NCI-H345 (cell line): ENCODE measurements around the gene TMPRSS13.
A peak's percentile ranks its signal among the peaks of the same experiment; 100 is the strongest.
"Not testable (repeated sequence)": the region's sequence is repeated elsewhere in the genome, so short reads cannot be mapped to it uniquely, and the experiment has no call there.

Source experiments
- DNase-seq: peaks from one replicate; lab custom pipeline; 2025; lab: John Stamatoyannopoulos, UW

TMPRSS13 gene

DNA sequence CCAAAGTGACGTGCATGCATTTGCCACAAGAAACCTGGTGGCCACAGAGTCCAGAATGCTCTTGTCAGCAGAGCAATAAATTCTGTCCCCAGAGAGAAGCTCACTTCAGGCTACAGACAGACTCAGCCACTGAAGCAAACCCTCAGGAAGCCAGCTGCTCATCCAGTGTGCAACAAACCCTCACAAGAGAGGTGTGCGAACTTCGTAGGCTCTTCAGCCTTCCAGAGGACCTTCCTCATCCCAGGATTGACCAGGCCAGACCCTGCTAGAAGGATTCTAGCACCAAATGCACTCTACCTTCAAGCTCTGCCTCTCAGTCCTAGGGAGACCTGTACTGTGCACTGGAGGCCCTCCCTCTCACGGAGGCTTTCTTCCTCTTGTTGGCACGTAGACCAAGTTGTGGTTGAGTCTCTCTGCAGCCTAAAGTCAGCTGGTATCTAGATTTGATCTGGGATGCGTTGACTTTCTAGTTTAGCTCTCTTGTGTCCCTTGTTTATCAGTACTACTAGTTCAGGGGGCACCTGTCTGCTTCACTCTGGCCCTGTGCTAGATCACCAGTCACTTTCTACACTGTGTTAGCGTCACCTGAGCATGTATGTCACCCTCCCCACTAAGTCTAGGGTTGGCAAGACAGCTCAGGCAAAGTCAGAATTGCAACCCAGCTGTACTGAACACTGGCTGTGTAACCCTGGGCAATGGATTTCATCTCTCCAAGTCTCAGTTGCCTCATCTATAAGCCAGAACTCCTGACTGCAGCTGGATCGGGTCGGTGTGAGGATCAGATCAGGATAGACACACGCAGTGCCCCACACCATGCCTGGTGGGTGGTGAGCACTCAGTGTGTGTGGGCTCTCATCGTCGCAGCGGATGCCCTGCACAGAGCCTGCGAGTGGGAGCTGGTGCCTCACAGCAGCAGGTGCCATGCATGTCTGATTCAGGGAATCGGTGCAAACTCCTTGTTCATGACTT lies 22.1 kb upstream of the TMPRSS13 start:
- DNase-seq, result no peak

- no peak for DNase-seq
These were observed 21.1 kb upstream of the TMPRSS13 start for GRCh38 chr11:117950301-117950700.

- DNase-seq, result no peak
These were observed 19.9 kb upstream of the TMPRSS13 start for GRCh38 chr11:117949062-117949461.

GRCh38 chr11:117948466-117948865 lies 19.3 kb upstream of the TMPRSS13 start:
- not testable (repeated sequence) for DNase-seq

- not testable (repeated sequence) for DNase-seq
These were observed 18.5 kb upstream of the TMPRSS13 start for GRCh38 chr11:117947751-117948150.

- DNase-seq, result peak; percentile 86
These were observed 17.8 kb upstream of the TMPRSS13 start for GRCh38 chr11:117946842-117947526.

- no peak for DNase-seq
These were observed 17.1 kb upstream of the TMPRSS13 start for GRCh38 chr11:117946156-117946841.

DNA sequence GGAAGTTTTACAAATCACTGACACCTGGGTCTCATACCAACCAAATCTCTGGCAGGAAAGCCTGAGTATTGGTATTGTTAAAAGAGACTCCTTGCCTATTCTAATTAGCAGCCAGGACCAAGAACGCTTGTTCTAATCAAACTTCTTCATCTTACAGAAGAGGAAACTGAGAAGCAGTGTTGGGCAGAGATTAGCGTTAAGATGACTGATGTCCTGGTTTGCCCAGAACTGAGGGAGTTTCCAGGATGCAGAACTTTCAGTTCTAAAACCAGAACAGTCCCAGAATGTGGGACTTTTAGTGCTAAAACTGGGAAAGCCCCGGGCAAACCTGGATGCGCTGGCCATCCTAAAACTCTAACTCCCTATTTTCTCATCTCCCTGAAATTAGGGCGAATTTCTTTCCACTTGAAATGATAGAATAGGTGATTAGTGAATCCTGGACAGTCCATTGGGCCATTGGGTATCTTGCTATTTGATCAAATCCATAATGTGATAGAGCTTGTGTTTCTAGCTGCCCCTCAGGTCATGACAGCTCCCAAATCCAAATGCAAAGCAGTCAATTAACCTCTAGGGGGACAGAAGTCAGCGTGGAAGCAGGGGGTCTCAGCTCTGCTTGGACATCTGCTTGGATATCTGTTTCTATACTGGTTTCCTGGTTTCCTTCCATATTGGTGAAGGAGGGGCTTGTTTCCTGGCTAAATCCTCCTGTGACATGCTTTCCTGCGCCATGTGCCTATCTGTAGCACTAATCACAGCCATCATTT lies 16.0 kb upstream of the TMPRSS13 start:
- no peak for DNase-seq

- no peak for DNase-seq
These were observed 15.4 kb upstream of the TMPRSS13 start for GRCh38 chr11:117944554-117944953.

GRCh38 chr11:117941976-117942654 lies 12.9 kb upstream of the TMPRSS13 start:
- no peak for DNase-seq

DNA sequence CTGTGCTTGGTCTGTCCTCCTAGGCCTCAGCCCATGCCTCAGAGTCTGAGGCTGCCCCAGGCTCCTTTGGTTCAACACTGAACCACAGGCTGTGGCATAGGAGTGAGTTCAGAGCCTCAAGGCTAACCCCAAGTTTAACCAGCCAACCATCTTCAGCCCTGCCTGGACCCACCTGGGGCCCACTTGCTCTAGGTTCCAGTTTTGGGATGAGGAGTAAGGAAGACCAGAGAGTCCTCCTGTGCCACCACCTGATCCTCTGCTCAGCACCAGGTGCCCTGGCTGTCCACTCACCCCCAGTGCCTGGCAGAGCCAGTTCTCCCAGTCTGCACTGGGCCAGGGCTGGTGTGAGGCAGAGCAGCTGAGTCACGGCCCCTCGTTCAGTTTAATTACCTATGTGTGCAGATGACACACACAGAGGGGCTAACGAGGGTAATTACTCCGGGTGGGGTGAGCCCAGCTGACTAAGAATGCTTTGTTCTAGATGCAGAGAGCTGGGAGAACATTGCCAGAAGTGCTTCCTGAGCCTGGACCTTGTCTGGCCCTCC lies 12.0 kb upstream of the TMPRSS13 start:
- DNase-seq, result no peak

- no peak for DNase-seq
These were observed 11.5 kb upstream of the TMPRSS13 start for GRCh38 chr11:117940736-117941135.

DNA sequence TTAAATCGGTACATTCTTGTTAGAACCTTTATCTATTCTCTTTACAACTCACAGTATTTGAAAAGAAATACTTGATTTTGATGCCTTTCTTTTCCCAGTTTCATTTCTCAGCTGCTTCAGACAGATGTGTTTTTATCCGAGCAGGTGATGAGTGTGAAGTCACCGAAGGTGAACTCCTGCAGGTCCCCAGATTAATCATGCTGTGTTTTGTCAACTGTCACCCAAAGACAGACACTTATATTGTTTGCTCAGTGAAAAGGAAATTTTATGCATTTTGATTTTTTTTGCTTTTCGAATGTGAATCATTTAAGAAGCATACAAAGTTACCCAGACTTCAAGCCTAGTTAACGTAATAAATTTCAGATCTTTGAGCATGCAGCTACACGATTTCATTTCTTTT lies 7.8 kb upstream of the TMPRSS13 start:
- DNase-seq, result peak; percentile 31

GRCh38 chr11:117934526-117935307 lies 5.5 kb upstream of the TMPRSS13 start:
- no peak for DNase-seq

DNA sequence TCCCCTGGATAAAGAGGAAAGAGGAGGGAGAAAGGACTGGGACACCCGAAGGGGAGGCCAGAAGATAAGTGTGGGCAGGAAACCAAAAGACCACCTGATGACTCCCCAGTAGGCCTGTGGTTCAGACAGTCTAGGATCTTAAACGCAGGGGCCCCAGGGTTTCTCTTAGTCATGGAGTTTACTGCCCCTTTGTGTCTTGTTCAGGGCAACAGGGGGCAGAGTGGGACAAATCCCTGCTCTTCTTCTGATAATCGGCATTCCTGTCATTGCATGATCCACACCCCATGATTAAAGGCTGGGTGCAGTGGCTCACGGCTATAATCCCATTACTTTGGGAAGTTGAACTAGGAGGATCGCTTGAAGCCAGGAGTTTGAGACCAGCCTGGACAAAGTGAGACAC lies 4.7 kb upstream of the TMPRSS13 start:
- DNase-seq, result no peak

GRCh38 chr11:117933475-117933874 lies 4.3 kb upstream of the TMPRSS13 start:
- no peak for DNase-seq

DNA sequence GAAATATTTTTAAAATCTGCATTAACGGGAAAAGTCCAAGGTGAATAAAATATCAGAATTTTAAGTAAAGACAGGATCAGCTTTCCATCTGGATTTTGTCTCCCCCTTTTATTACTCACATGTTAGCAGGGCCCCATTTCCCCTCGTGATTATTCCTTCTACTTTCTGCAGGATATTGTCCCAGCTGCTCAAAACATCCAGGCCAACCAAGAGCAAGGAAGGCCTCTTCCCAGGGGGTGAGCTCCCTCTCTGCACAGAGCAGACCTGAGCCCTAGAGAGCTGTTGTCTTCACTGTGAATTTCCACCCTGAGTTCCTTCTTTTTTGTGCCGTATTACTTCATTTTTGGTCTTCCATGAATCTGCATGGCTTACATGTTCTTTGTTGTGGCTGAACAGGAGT lies 3.7 kb upstream of the TMPRSS13 start:
- no peak for DNase-seq

GRCh38 chr11:117932426-117932825 lies 3.2 kb upstream of the TMPRSS13 start:
- no peak for DNase-seq

DNA sequence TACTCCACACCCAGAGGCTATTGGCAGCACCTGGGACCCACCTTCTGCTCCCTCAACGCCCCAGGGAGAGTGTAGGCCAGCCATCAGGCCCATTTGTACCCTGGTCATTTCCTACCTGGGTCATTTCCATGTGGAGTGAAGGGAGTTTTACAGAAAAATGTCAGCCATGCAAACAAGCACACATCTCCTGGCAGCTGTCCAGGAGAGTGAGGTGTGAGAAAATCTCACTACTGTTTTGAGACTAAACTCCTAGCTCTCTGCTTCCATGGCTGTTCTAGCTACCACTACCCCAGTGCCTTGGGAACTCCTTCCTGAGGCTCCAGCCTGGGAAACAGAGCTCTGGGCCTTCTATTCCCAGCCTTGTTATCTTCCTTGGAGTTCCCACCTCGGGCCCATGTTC lies 2.8 kb upstream of the TMPRSS13 start:
- DNase-seq, result no peak

GRCh38 chr11:117931331-117931950 lies 2.2 kb upstream of the TMPRSS13 start:
- DNase-seq, result no peak
